SHP77 (cell line): ENCODE data around the gene NGF.

Experiments
- DNase-seq, 2 experiments: peaks; one replicate each; lab custom pipeline; 2025; lab: John Stamatoyannopoulos, UW

Gene NGF

DNA sequence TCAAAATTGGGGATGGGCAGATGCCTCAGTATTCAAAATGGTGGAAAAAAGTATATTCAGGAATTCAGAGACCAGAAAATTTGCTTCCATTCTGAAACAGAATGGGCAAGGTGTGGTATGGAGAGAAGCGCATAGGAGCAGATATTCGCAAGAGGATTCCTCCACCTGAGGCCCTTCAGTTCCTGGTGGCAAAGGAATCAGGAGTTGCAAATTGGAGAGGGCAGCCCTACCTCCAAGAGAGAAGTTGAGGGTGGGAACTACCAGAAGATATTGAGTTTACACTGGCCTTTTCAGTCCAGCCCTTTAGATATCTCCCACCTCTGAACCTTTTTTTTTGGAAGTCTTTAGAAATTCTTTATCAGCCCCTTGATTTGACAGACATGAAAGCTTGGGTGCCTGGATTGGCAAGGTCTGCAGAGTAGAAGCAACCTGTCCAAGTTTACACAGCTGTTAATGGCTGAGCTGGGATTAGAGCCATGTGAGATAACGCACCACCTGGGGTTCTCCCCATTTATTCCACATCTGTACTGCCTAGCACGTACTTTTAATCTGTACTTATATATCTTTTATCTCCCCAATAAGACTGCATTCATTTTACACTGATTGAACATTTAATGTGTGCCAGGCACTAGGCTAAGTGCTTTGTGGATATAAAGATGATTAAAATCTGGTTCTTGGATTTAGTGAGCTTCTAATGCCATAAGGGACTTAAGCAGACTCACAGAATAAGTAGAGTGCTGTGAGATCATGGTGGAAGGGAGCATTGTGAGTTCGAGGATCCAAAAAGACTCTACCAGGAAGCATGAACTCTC, 99.5 kb downstream of the NGF start:
- DNase-seq, result no peak

DNA sequence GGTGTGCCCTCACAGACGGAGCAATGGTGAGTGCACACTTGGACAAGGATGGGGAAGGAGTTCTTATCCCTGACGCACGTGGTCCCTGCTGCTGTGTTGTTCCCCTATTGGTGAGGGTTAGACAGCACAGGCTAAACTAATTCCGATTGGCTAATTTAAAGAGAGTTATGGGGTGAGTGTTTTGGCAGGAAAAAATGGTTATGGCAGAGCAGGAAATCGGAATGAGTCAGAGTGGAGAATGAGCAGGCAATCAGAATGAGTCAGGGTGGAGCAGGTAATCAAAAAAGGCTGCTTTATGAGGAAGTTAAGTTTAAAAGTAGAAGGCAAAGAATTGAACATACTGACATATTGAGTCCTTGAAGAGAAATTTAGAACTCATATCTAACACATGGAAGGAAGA, 100.5 kb downstream of the NGF start:
- no peak for DNase-seq

DNA sequence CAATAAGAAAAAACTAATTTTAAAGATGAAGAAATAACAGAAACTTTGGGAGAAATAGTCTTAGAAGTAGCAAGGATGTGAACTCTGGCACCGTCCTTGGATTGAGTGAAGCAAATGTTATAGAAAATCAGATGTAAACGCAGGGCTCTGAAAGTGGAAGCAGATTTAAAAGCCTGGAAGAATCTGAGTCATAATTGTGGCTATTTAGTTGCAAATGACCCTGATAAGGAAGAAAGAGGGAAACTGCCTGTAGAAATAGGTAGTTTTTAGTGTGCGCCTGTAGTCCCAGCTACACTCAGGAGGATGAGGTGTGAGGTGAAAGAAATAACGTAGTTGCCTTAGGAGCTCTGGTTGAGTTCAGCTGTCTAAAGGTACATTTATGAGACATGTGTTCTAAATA, 101.0 kb downstream of the NGF start:
- no peak for DNase-seq
